SK-N-SH (cell line): ENCODE results near the gene AGAP1. TPM values are rescaled to one million over a fixed set of nuclear protein-coding genes. Genes with fewer than 3 reads are reported as not detected.

ENCODE experiments used
- CTCF ChIA-PET: fragments of 300-600, 350-600 bp; formaldehyde crosslinking; extraction: SDS; loops from one replicate; lab custom pipeline; 2021; lab: Yijun Ruan, JAX
- POLR2A ChIA-PET: fragments of 350-600 bp; sonication (Branson Sonifier 250); formaldehyde crosslinking; extraction: SDS; loops from one replicate; lab custom pipeline; 2020; ENCODE audit warnings: antibody characterized with exemption, inconsistent platforms; lab: Yijun Ruan, JAX
- DNase-seq: peaks from one replicate; pipeline ENCODE4 v3.0.0; 2012
- H2AFZ ChIP-seq: fragments of 200-600 bp; sonication (generic); 2 replicates; pipeline ENCODE4 v1.8.1; 2016; ENCODE audit warnings: antibody characterized with exemption, mild to moderate bottlenecking, low read depth
- H3F3A ChIP-seq: fragments of 200-600 bp; sonication (generic); replicated peaks from 2 replicates; pipeline ENCODE3; 2016; ENCODE audit warnings: antibody characterized with exemption, mild to moderate bottlenecking; ENCODE audit not compliant: insufficient read depth
- H3K27ac ChIP-seq, 2 experiments: fragments of 200-500 bp in 1 of 2; fragments of 200-600 bp in 1 of 2; sonication (Bioruptor generic) in 1 of 2; sonication (generic), shearing (Covaris generic) in 1 of 2; 2 replicates each; pipeline versions ENCODE4 v1.5.1 to v1.6.1; 2014 to 2016; ENCODE audit warnings: low read depth in 2 of 2, inconsistent platforms in 1 of 2, low read length in 1 of 2, mild to moderate bottlenecking in 1 of 2, mixed read lengths in 1 of 2
- H3K27me3 ChIP-seq: fragments of 200-600 bp; sonication (generic), shearing (Covaris generic); 2 replicates; pipeline ENCODE4 v1.6.1; 2016; ENCODE audit warnings: mixed run types; ENCODE audit not compliant: insufficient read depth
- H3K36me3 ChIP-seq, 2 experiments: fragments of 200-500 bp in 1 of 2; fragments of 200-600 bp in 1 of 2; sonication (Bioruptor generic) in 1 of 2; sonication (generic) in 1 of 2; replicated peaks in 1 of 2; 2 replicates each; pipeline versions ENCODE3 to v1.5.1; 2014 to 2016; ENCODE audit warnings: low read length in 1 of 2, mild to moderate bottlenecking in 1 of 2; ENCODE audit not compliant: insufficient read depth in 2 of 2, control insufficient read depth in 1 of 2
- H3K4me1 ChIP-seq, 2 experiments: fragments of 200-500 bp in 1 of 2; fragments of 200-600 bp in 1 of 2; sonication (Bioruptor generic) in 1 of 2; sonication (generic), shearing (Covaris generic) in 1 of 2; 2 replicates each; pipeline versions ENCODE4 v1.5.1 to v1.6.1; 2014 to 2016; ENCODE audit warnings: low read depth in 1 of 2, low read length in 1 of 2, mixed run types in 1 of 2; ENCODE audit not compliant: insufficient read depth in 2 of 2, control insufficient read depth in 1 of 2
- H3K4me2 ChIP-seq: fragments of 200-600 bp; sonication (generic), shearing (Covaris generic); 2 replicates; pipeline ENCODE4 v1.6.1; 2017; ENCODE audit warnings: mixed run types
- H3K4me3 ChIP-seq, 2 experiments: fragments of 200-500 bp in 1 of 2; fragments of 200-600 bp in 1 of 2; sonication (Bioruptor generic) in 1 of 2; sonication (generic), shearing (Covaris generic) in 1 of 2; 2 replicates each; pipeline versions ENCODE4 v1.5.1 to v1.8.1; 2014 to 2016; ENCODE audit warnings: low read depth in 2 of 2, inconsistent platforms in 1 of 2, low read length in 1 of 2, mild to moderate bottlenecking in 1 of 2, mixed read lengths in 1 of 2, moderate library complexity in 1 of 2
- H3K79me2 ChIP-seq: fragments of 200-600 bp; sonication (generic); 2 replicates; pipeline ENCODE4 v1.8.1; 2017; ENCODE audit warnings: mild to moderate bottlenecking; ENCODE audit not compliant: insufficient read depth
- H3K9ac ChIP-seq: fragments of 200-600 bp; sonication (generic); 2 replicates; pipeline ENCODE4 v1.6.1; 2017; ENCODE audit warnings: mixed run types
- H3K9me2 ChIP-seq: fragments of 200-600 bp; sonication (generic); 2 replicates; pipeline ENCODE4 v1.6.1; 2017; ENCODE audit warnings: mixed run types
- H3K9me3 ChIP-seq: fragments of 200-600 bp; sonication (generic); 2 replicates; pipeline ENCODE4 v1.6.1; 2017; ENCODE audit warnings: mixed run types, mild to moderate bottlenecking, moderate library complexity
- H4K20me1 ChIP-seq: fragments of 200-600 bp; sonication (generic); 2 replicates; pipeline ENCODE4 v1.6.1; 2017; ENCODE audit warnings: mild to moderate bottlenecking, mixed run types; ENCODE audit not compliant: insufficient read depth
- CHD2 ChIP-seq: fragments of 150-350 bp; IDR thresholded peaks from 2 replicates; pipeline ENCODE4 v1.6.1; 2018; ENCODE audit warnings: low read length; ENCODE audit not compliant: partially characterized antibody
- ELF1 ChIP-seq: IDR thresholded peaks from 2 replicates; pipeline ENCODE4 v1.4.0; 2012
- FOXJ3 ChIP-seq: sonication (generic); formaldehyde crosslinking; IDR thresholded peaks from 2 replicates; pipeline ENCODE4 v1.5.1; 2020; ENCODE audit warnings: mild to moderate bottlenecking, missing genetic modification reagents
- FOXM1 ChIP-seq: IDR thresholded peaks from 2 replicates; pipeline ENCODE4 v1.4.0; 2012; ENCODE audit warnings: low read depth, mild to moderate bottlenecking
- MEF2A ChIP-seq: IDR thresholded peaks from 2 replicates; pipeline ENCODE4 v1.4.0; 2012; ENCODE audit warnings: low read depth, borderline replicate concordance
- MXI1 ChIP-seq: IDR thresholded peaks from 2 replicates; pipeline ENCODE4 v1.6.1; 2012; ENCODE audit warnings: mild to moderate bottlenecking, low read depth, low read length, improper control_type of control experiment
- NFIC ChIP-seq: IDR thresholded peaks from 2 replicates; pipeline ENCODE4 v1.4.0; 2012; ENCODE audit warnings: borderline replicate concordance
- NRF1 ChIP-seq: IDR thresholded peaks from 2 replicates; pipeline ENCODE4 v1.6.1; 2012; ENCODE audit warnings: low read depth, mild to moderate bottlenecking, low read length
- RAD21 ChIP-seq: IDR thresholded peaks from 2 replicates; pipeline ENCODE4 v1.6.1; 2012; ENCODE audit warnings: mild to moderate bottlenecking, low read length
- RCOR1 ChIP-seq: fragments of 150-350 bp; IDR thresholded peaks from 2 replicates; pipeline ENCODE4 v1.6.1; 2017; ENCODE audit warnings: antibody characterized with exemption, low read length
- RXRA ChIP-seq: IDR thresholded peaks from 2 replicates; pipeline ENCODE4 v1.4.0; 2012; ENCODE audit warnings: low read depth, mild to moderate bottlenecking, borderline replicate concordance
- SIN3A ChIP-seq: IDR thresholded peaks from 2 replicates; pipeline ENCODE4 v1.6.1; 2012; ENCODE audit warnings: low read depth, mild to moderate bottlenecking, low read length, moderate library complexity, borderline replicate concordance
- SMC3 ChIP-seq: IDR thresholded peaks from 2 replicates; pipeline ENCODE4 v1.6.1; 2012; ENCODE audit warnings: low read depth, low read length, improper control_type of control experiment
- TCF12 ChIP-seq: IDR thresholded peaks from 2 replicates; pipeline ENCODE4 v1.4.0; 2012
- WGBS: methylation state at CpG from one replicate; pipeline ENCODE4 v1.1.6; 2017; ENCODE audit warnings: low lambda C conversion rate; 5-methylcytosine and 5-hydroxymethylcytosine counted together
- polyA plus RNA-seq, 3 experiments: library from polyadenylated mRNA; depleted of rRNA; stranded (reverse); fragments of >200 nt; gene quantifications; 2 replicates each; pipeline ENCODE4 v1.2.3, GENCODE V29; 2012
- TF ChIP-seq, protein P1 (sequence below): fragments of 150-350 bp; IDR thresholded peaks from 2 replicates; pipeline ENCODE4 v1.6.1; 2017; ENCODE audit warnings: antibody characterized with exemption, low read length, low read depth, borderline replicate concordance
- TF ChIP-seq, protein P2 (sequence below): IDR thresholded peaks from 2 replicates; pipeline ENCODE4 v1.4.0; 2012; ENCODE audit warnings: low read depth, borderline replicate concordance
- TF ChIP-seq, protein P3 (sequence below): fragments of 150-350 bp; IDR thresholded peaks from 2 replicates; pipeline ENCODE4 v1.6.1; 2016; ENCODE audit warnings: mild to moderate bottlenecking, low read depth, low read length
- TF ChIP-seq, protein P4 (sequence below): fragments of 200-600 bp; sonication (generic); IDR thresholded peaks from 2 replicates; pipeline ENCODE4 v1.6.1; 2017; ENCODE audit warnings: antibody characterized with exemption, mild to moderate bottlenecking, moderate library complexity
- TF ChIP-seq, protein P5 (sequence below): IDR thresholded peaks from 2 replicates; pipeline ENCODE4; 2012
- TF ChIP-seq, protein P6 (sequence below): IDR thresholded peaks from 2 replicates; pipeline ENCODE4 v1.4.0; 2012; ENCODE audit warnings: low read depth

The AGAP1 gene
- polyA plus RNA-seq, 1 of the 3 experiments (the other 2 are of a cell fraction): 8.8 TPM

DNA sequence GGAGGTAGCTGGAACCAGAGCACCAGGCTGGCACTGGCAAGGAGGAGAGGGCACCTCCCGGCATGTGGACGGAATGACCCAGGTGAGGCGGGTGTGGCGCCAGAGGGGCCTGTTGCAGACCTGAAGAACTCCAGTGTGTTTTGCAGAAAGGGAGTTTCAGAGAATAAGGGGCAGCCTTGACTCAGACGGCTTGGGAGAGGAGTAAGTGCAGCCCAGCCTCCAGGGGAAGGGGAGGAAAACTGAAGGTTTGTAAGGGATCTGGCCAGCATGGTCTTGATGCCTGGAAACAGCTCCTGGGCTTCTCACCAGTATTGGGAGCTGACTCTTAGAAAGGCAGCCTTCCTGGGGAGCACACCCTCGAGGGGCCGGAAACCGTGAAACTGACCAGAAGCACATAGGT lies 101.1 kb downstream of the AGAP1 start:
- no peak for DNase-seq
- Histone ChIP-seq H3K36me3 (no peaks in the 10 kb centered on the region), H4K20me1 (peaks cover 27% of the 10 kb centered on the region), H3K4me2 (no peak overlapping the region), H3K9ac (no peak overlapping the region), H3K27me3 (no peaks in the 10 kb centered on the region), H3K79me2 (peaks cover 7% of the 10 kb centered on the region; the same call in 1 of the 2 replicates), H3K9me2 (no peaks in the 10 kb centered on the region), H3K4me1 (peaks cover 0 to 2% of the 10 kb centered on the region in 2 experiments; a peak in 1 of 4 replicates), H2AFZ (no peak overlapping the region), H3K9me3 (no peaks in the 10 kb centered on the region), H3F3A (no peaks in the 10 kb centered on the region)
- WGBS: 76% methylated on average over 6 of the region's 8 CpGs
- POLR2A ChIA-PET: interaction anchor here (1.6 kb wide), 1 partner anchor 151 kb away, joined by 5 read pairs; no protein-coding TSS in a partner anchor
- CTCF ChIA-PET: interaction anchor here (0.5 to 11.1 kb wide), 59 partner anchors 8 to 586 kb away, joined by 3 to 301 read pairs (median 6); partner anchors contain the start of gene AGAP1
- TF ChIP-seq ELF1: no peak
- no peak for TF ChIP-seq FOXM1
- no peak for TF ChIP-seq NRF1
- TF ChIP-seq NFIC: no peak
- TF ChIP-seq TCF12: no peak
- TF ChIP-seq SIN3A: no peak
- no peak for TF ChIP-seq MEF2A
- TF ChIP-seq, all 33 proteins: peak for 0
- H3K27ac ChIP-seq: no peak overlapping the region
- no peak overlapping the region; a peak in 1 of 4 replicates for H3K4me3 ChIP-seq

DNA sequence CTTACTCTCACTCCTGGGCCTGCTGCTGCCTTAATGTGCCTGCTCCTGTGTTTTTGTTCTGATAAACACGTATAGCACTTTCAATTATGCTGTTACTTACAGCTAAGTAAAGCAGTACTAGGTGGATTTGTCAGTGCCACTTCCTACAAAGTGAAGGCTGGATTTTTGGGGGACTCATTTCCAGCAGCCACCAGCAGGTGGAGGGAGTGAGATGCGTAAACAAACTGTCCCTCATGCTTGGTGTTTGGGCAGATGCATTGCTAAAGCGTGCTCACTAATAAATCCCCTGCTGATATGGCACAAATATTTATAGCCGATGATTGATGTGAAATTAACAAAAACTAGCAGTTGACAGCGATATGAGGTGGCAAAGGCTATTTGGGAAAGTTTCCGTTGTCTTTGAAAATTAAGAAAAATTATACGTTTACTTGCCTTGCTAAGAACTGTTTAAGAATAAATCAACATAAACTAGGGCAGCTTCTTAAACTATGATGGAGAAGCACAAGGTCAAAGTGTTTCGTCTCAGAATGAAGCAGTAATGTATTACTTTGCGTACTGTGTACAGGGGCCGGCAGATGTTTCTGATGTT lies 101.7 kb downstream of the AGAP1 start:
- peaks cover 30% of the 10 kb centered on the region for H4K20me1 ChIP-seq
- H3K9me2 ChIP-seq: no peaks in the 10 kb centered on the region
- TF ChIP-seq, protein P1, sequence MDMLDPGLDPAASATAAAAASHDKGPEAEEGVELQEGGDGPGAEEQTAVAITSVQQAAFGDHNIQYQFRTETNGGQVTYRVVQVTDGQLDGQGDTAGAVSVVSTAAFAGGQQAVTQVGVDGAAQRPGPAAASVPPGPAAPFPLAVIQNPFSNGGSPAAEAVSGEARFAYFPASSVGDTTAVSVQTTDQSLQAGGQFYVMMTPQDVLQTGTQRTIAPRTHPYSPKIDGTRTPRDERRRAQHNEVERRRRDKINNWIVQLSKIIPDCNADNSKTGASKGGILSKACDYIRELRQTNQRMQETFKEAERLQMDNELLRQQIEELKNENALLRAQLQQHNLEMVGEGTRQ: no peak
- TF ChIP-seq, protein P2, sequence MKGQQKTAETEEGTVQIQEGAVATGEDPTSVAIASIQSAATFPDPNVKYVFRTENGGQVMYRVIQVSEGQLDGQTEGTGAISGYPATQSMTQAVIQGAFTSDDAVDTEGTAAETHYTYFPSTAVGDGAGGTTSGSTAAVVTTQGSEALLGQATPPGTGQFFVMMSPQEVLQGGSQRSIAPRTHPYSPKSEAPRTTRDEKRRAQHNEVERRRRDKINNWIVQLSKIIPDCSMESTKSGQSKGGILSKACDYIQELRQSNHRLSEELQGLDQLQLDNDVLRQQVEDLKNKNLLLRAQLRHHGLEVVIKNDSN: no peak
- TF ChIP-seq, protein P3, sequence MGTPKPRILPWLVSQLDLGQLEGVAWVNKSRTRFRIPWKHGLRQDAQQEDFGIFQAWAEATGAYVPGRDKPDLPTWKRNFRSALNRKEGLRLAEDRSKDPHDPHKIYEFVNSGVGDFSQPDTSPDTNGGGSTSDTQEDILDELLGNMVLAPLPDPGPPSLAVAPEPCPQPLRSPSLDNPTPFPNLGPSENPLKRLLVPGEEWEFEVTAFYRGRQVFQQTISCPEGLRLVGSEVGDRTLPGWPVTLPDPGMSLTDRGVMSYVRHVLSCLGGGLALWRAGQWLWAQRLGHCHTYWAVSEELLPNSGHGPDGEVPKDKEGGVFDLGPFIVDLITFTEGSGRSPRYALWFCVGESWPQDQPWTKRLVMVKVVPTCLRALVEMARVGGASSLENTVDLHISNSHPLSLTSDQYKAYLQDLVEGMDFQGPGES: no peak
- TF ChIP-seq MXI1 (peak; percentile 82), RXRA (no peak), CHD2 (peak; percentile 49), RCOR1 (0 out of 2 replicates have a peak, but pooled peaks have one; percentile 40), FOXJ3 (CRISPR knock-in tag) (peak; percentile 40; the same call in 1 of the 2 replicates), SMC3 (peak; percentile 99), ELF1 (no peak), RAD21 (peak; percentile 96)
- TF ChIP-seq, protein P4, sequence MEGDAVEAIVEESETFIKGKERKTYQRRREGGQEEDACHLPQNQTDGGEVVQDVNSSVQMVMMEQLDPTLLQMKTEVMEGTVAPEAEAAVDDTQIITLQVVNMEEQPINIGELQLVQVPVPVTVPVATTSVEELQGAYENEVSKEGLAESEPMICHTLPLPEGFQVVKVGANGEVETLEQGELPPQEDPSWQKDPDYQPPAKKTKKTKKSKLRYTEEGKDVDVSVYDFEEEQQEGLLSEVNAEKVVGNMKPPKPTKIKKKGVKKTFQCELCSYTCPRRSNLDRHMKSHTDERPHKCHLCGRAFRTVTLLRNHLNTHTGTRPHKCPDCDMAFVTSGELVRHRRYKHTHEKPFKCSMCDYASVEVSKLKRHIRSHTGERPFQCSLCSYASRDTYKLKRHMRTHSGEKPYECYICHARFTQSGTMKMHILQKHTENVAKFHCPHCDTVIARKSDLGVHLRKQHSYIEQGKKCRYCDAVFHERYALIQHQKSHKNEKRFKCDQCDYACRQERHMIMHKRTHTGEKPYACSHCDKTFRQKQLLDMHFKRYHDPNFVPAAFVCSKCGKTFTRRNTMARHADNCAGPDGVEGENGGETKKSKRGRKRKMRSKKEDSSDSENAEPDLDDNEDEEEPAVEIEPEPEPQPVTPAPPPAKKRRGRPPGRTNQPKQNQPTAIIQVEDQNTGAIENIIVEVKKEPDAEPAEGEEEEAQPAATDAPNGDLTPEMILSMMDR: peak; percentile 90
- TF ChIP-seq, protein P5, sequence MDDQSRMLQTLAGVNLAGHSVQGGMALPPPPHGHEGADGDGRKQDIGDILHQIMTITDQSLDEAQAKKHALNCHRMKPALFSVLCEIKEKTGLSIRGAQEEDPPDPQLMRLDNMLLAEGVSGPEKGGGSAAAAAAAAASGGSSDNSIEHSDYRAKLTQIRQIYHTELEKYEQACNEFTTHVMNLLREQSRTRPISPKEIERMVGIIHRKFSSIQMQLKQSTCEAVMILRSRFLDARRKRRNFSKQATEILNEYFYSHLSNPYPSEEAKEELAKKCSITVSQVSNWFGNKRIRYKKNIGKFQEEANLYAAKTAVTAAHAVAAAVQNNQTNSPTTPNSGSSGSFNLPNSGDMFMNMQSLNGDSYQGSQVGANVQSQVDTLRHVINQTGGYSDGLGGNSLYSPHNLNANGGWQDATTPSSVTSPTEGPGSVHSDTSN: no peak
- TF ChIP-seq, protein P6, sequence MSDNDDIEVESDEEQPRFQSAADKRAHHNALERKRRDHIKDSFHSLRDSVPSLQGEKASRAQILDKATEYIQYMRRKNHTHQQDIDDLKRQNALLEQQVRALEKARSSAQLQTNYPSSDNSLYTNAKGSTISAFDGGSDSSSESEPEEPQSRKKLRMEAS: peak; percentile 30; the same call in 1 of the 2 replicates
- H3K4me3 ChIP-seq: no peak overlapping the region; a peak in 1 of 4 replicates
- CTCF ChIA-PET: interaction anchor here (0.5 to 11.1 kb wide), 68 partner anchors 9 to 1050 kb away, joined by 3 to 301 read pairs (median 4); partner anchors contain the start of gene AGAP1
- no peak overlapping the region for H2AFZ ChIP-seq
- no peak overlapping the region for H3K27ac ChIP-seq
- no peaks in the 10 kb centered on the region for H3K9me3 ChIP-seq
- H3F3A ChIP-seq: no peaks in the 10 kb centered on the region
- POLR2A ChIA-PET: interaction anchor here (0.8 to 1.6 kb wide), 3 partner anchors 44 to 151 kb away, joined by 3 to 5 read pairs (median 3); no protein-coding TSS in a partner anchor
- no peaks in the 10 kb centered on the region for H3K27me3 ChIP-seq
- H3K79me2 ChIP-seq: peaks cover 7% of the 10 kb centered on the region; the same call in 1 of the 2 replicates
- 42% methylated on average over 10 of the region's 10 CpGs for WGBS
- H3K9ac ChIP-seq: no peak overlapping the region
- peaks cover 0 to 4% of the 10 kb centered on the region in 2 experiments; a peak in 1 of 4 replicates for H3K4me1 ChIP-seq
- peak; percentile 83 for DNase-seq
- no peaks in the 10 kb centered on the region for H3K36me3 ChIP-seq
- H3K4me2 ChIP-seq: no peak overlapping the region
